Lower lobe of right lung (tissue), 2 donors: Measurements from ENCODE around the gene SERPINB8. TPM values are rescaled to one million over a fixed set of nuclear protein-coding genes. Genes with fewer than 3 reads are reported as not detected.
A peak's percentile ranks its signal among the peaks of the same experiment; 100 is the strongest.

Source experiments
- ATAC-seq, 2 donors: fragments of 200-7000 bp; cut with Tn5 transposase; one replicate each; pipeline ENCODE4 v1.9.1; 2020 to 2022; ENCODE audit warnings: mild to moderate bottlenecking in 2 of 2, moderate library complexity in 2 of 2
- DNase-seq: peaks from one replicate; pipeline ENCODE4 v3.0.0-alpha.2; 2020
- H3K27ac ChIP-seq: fragments of 200-600 bp; one replicate; pipeline ENCODE4 v1.8.0; 2022
- H3K27me3 ChIP-seq: fragments of 200-600 bp; one replicate; pipeline ENCODE4 v1.8.0; 2022; ENCODE audit warnings: low read depth
- H3K36me3 ChIP-seq: fragments of 200-600 bp; one replicate; pipeline ENCODE4 v1.8.0; 2022; ENCODE audit warnings: mild to moderate bottlenecking
- H3K4me1 ChIP-seq: fragments of 200-600 bp; one replicate; pipeline ENCODE4 v1.8.0; 2022
- H3K4me3 ChIP-seq: fragments of 200-600 bp; one replicate; pipeline ENCODE4 v1.8.0; 2022; ENCODE audit warnings: mild to moderate bottlenecking
- H3K9me3 ChIP-seq: fragments of 200-600 bp; one replicate; pipeline ENCODE4 v1.8.0; 2022
- CTCF ChIP-seq: fragments of 200-600 bp; IDR thresholded peaks from one replicate; pipeline ENCODE4 v1.8.0; 2022; ENCODE audit warnings: antibody characterized with exemption, mild to moderate bottlenecking
- intact Hi-C: fragments of 100-400 bp; cut with DNase I; formaldehyde crosslinking; loops from one replicate; pipeline ENCODE4 v1.11.0; 2022
- total RNA-seq: library from RNA; stranded (reverse); fragmentation: NEBNext Ultra II Directional; extraction: Animal tissue kit (Norgen Biotek cat#: 25700); gene quantifications from one replicate; pipeline ENCODE4 v1.2.1, GENCODE V29; 2021
- donor health status: DM: no; HTN: yes; CAD: no; lungs with severe emphysema.

The SERPINB8 gene
- total RNA-seq, 1 donor from 2014 or later, result 15.4 TPM

DNA sequence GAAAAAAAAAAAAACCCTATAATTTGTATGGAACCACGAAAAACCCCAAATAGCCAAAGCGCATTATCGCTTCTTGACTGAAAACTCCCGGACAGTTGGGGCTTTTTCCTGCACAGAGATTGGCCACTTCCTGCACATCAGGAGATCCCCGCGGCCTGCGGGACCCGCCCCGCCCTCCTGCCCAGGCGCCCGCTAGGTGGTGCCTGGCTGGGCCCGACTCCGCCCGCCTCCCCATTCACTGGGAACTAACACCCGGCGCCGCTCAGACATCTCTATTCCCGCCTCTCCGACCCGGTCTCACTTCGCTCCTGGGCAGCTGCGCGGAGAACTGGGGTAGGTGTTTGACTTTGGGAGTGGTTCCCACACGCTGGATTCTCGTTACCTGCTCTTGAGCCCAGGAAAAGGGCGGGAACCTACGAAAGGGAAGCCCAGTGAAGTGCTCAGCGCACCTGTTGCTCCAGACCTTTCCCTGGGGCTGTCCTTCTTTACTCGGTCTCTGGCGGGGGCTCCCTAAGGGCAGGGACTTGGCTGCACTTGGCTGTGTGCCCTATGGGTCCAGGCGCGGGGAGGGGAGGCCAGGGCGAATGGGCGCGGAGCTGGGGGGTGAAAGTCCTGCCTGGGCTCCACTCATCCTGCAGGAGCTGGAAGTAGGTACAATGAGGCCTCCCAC is 20.7 kb upstream of the SERPINB8 start, which contains the start of gene HMSD:
TSS of gene HMSD (plus strand) at position 234 of the 670 bp plus-strand sequence. CDS start 4,155 bp downstream, outside the sequence.
- no peak within 1 kb of the TSS for H3K27ac ChIP-seq
- H3K36me3 ChIP-seq, result no peaks in the 10 kb centered on the region
- TF ChIP-seq CTCF, result peak; percentile 38
- peak within 1 kb of the TSS; percentile 36 for H3K4me3 ChIP-seq
- intact Hi-C loops, result no loop called here
- H3K4me1 ChIP-seq, result peaks cover 9% of the 10 kb centered on the region
- ATAC-seq (peak; percentile 98 to 99), DNase-seq (peak; percentile 80)
- H3K27me3 ChIP-seq, result no peaks in the 10 kb centered on the region
- H3K9me3 ChIP-seq, result no peaks in the 10 kb centered on the region

DNA sequence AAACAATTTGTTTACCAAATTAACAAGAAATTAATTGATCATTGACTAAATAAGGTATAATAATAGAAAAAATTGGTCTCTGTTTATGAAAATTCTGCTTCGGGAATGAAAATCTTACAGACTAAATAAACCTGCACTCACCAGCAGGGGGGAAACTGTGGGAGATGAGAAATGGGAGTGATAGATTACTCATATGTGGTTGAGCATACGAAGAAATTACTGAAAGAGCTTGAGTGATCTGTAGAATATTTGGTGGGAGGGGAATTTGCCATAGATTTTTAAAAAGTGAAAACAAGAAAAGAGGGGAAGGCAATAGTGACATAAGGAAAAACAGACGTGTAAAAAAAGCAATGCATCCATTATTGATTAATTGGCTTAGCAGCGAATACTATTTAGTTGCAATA is 18.6 kb upstream of the SERPINB8 start:
- no peak for TF ChIP-seq CTCF
- intact Hi-C loops, result no loop called here
- Histone ChIP-seq H3K4me1 (peaks cover 9% of the 10 kb centered on the region), H3K36me3 (no peaks in the 10 kb centered on the region), H3K4me3 (no peak overlapping the region), H3K27ac (no peak overlapping the region), H3K9me3 (no peaks in the 10 kb centered on the region), H3K27me3 (peaks cover 8% of the 10 kb centered on the region)
- DNase-seq (no peak), ATAC-seq (no peak)

DNA sequence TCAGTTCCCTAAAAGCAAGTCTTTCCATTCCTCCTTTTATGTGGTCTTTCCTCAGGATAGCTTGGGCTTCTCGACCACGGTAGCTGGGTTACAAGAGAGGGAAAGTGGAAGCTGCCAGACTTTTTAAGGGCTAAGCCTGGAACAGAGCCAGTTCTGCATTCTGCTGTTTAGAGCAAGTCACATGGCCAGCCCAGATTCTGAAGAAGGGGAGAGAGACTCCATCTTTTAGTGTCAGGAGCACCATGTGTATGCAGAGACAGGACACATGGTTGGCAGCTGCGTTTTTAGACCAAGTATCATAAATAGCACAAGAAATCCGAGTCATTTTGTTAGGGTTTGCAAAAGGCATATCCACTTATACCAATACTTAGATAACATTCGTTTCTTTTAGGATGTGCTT is 16.1 kb upstream of the SERPINB8 start:
- Histone ChIP-seq H3K36me3 (no peaks in the 10 kb centered on the region), H3K4me1 (peaks cover 7% of the 10 kb centered on the region), H3K27ac (no peak overlapping the region), H3K9me3 (no peaks in the 10 kb centered on the region), H3K4me3 (no peak overlapping the region), H3K27me3 (peaks cover 8% of the 10 kb centered on the region)
- intact Hi-C loops, result no loop called here
- no peak for ATAC-seq
- no peak for DNase-seq
- no peak for TF ChIP-seq CTCF

GRCh38 chr18:63956755-63957154 is 13.1 kb upstream of the SERPINB8 start:
- no peak for DNase-seq
- H3K36me3 ChIP-seq, result no peaks in the 10 kb centered on the region
- intact Hi-C loops, result no loop called here
- no peaks in the 10 kb centered on the region for H3K9me3 ChIP-seq
- no peak for ATAC-seq
- H3K4me1 ChIP-seq, result no peaks in the 10 kb centered on the region
- no peak overlapping the region for H3K27ac ChIP-seq
- H3K27me3 ChIP-seq, result peaks cover 8% of the 10 kb centered on the region
- no peak overlapping the region for H3K4me3 ChIP-seq
- TF ChIP-seq CTCF, result no peak

- intact Hi-C loops, result no loop called here
- Histone ChIP-seq H3K27ac (no peak overlapping the region), H3K36me3 (no peaks in the 10 kb centered on the region), H3K9me3 (no peaks in the 10 kb centered on the region), H3K27me3 (peaks cover 2% of the 10 kb centered on the region), H3K4me3 (no peak overlapping the region), H3K4me1 (no peaks in the 10 kb centered on the region)
- no peak for TF ChIP-seq CTCF
- ATAC-seq, result no peak
- DNase-seq, result no peak
Measured at GRCh38 chr18:63960891-63961290, 9.0 kb upstream of the SERPINB8 start.
